CD14-positive monocyte (primary cell): Measurements from ENCODE around the gene QTRT2. TPM values are rescaled to one million over a fixed set of nuclear protein-coding genes. Genes with fewer than 3 reads are reported as not detected.

Experiments used
- DNase-seq, 3 donors: peaks; one replicate each; pipeline ENCODE4 v3.0.0-alpha.2; 2011 to 2022
- H2AFZ ChIP-seq: 2 replicates; pipeline ENCODE4 v1.6.0; 2012; ENCODE audit warnings: mild to moderate bottlenecking, low read depth, low read length, inconsistent platforms; ENCODE audit not compliant: insufficient read depth, poor library complexity, severe bottlenecking
- H3K27ac ChIP-seq, 2 donors: 1 replicate in 1 of 2; 2 replicates in 1 of 2; pipeline ENCODE4 v1.5.1; 2012 to 2013; ENCODE audit warnings: low read length in 2 of 2, control low read depth in 1 of 2, inconsistent platforms in 1 of 2, low read depth in 1 of 2, mild to moderate bottlenecking in 1 of 2
- H3K27me3 ChIP-seq, 2 donors: one replicate each; pipeline versions ENCODE4 v1.6.0 to v1.6.1; 2011 to 2013; ENCODE audit warnings: low read length in 2 of 2; ENCODE audit not compliant: control insufficient read depth in 2 of 2, insufficient read depth in 2 of 2
- H3K36me3 ChIP-seq, 2 donors: replicated peaks in 1 of 2; 1 replicate in 1 of 2; 2 replicates in 1 of 2; pipeline versions ENCODE4 v1.5.1 to v1.6.1; 2012 to 2013; ENCODE audit warnings: low read length in 2 of 2, control low read depth in 1 of 2, inconsistent platforms in 1 of 2, mild to moderate bottlenecking in 1 of 2; ENCODE audit not compliant: insufficient read depth in 2 of 2, control insufficient read depth in 1 of 2
- H3K4me1 ChIP-seq, 2 donors: 1 replicate in 1 of 2; 2 replicates in 1 of 2; pipeline versions ENCODE4 v1.5.1 to v1.6.1; 2012 to 2013; ENCODE audit warnings: low read length in 2 of 2, control low read depth in 1 of 2, inconsistent platforms in 1 of 2, mild to moderate bottlenecking in 1 of 2, moderate library complexity in 1 of 2; ENCODE audit not compliant: insufficient read depth in 2 of 2, control insufficient read depth in 1 of 2
- H3K4me2 ChIP-seq: replicated peaks from 2 replicates; pipeline ENCODE3; 2012; ENCODE audit warnings: low read length, moderate library complexity, mild to moderate bottlenecking; ENCODE audit not compliant: poor library complexity, severe bottlenecking; ENCODE audit errors: extremely low read depth
- H3K4me3 ChIP-seq, 3 experiments: fragments of 200-600 bp in 1 of 3; sonication (generic) in 1 of 3; replicated peaks in 1 of 3; 1 replicate in 2 of 3; 2 replicates in 1 of 3; pipeline ENCODE4 v1.5.1; 2011 to 2013; ENCODE audit warnings: low read length in 3 of 3, mild to moderate bottlenecking in 3 of 3, control low read depth in 2 of 3, low read depth in 2 of 3, inconsistent platforms in 1 of 3, moderate library complexity in 1 of 3
- H3K79me2 ChIP-seq: 2 replicates; pipeline ENCODE4 v1.6.0; 2012; ENCODE audit warnings: mild to moderate bottlenecking, control low read depth, inconsistent platforms, low read length, moderate library complexity; ENCODE audit not compliant: insufficient read depth
- H3K9ac ChIP-seq: 2 replicates; pipeline ENCODE4 v1.6.0; 2017; ENCODE audit warnings: low read length, mild to moderate bottlenecking; ENCODE audit not compliant: insufficient read depth, poor library complexity, severe bottlenecking
- H3K9me3 ChIP-seq, 2 donors: replicated peaks in 1 of 2; 1 replicate in 1 of 2; 2 replicates in 1 of 2; pipeline versions ENCODE4 v1.5.1 to v1.6.1; 2012 to 2013; ENCODE audit warnings: low read length in 2 of 2, control low read depth in 1 of 2; ENCODE audit not compliant: control insufficient read depth in 1 of 2, insufficient read depth in 1 of 2
- H4K20me1 ChIP-seq: 2 replicates; pipeline ENCODE4 v1.6.0; 2012; ENCODE audit warnings: mild to moderate bottlenecking, low read length, control low read depth, moderate library complexity; ENCODE audit not compliant: insufficient read depth
- H3K27ac Mint-ChIP-seq, 7 donors: one replicate each; pipeline ENCODE4 v1.8.0; 2020; ENCODE audit warnings: mild to moderate bottlenecking in 7 of 7, mixed read lengths in 7 of 7, moderate library complexity in 6 of 7, inconsistent platforms in 2 of 7
- H3K27me3 Mint-ChIP-seq, 3 donors: one replicate each; pipeline ENCODE4 v1.8.0; 2021 to 2022; ENCODE audit warnings: low read depth in 3 of 3, mild to moderate bottlenecking in 3 of 3, mixed read lengths in 3 of 3, moderate library complexity in 3 of 3, inconsistent platforms in 1 of 3
- H3K36me3 Mint-ChIP-seq, 2 donors: one replicate each; pipeline ENCODE4 v1.8.0; 2020; ENCODE audit warnings: mixed read lengths in 2 of 2, inconsistent platforms in 1 of 2, mild to moderate bottlenecking in 1 of 2
- H3K4me1 Mint-ChIP-seq: one replicate; pipeline ENCODE4 v1.8.0; 2020; ENCODE audit warnings: mild to moderate bottlenecking, mixed read lengths
- H3K4me3 Mint-ChIP-seq, 2 donors: one replicate each; pipeline ENCODE4 v1.8.0; 2020; ENCODE audit warnings: mild to moderate bottlenecking in 2 of 2, mixed read lengths in 2 of 2, moderate library complexity in 1 of 2
- H3K9me3 Mint-ChIP-seq, 7 donors: one replicate each; pipeline ENCODE4 v1.8.0; 2020 to 2022; ENCODE audit warnings: mixed read lengths in 7 of 7, mild to moderate bottlenecking in 6 of 7, moderate library complexity in 6 of 7, inconsistent platforms in 2 of 7
- WGBS: methylation state at CpG from one replicate; pipeline ENCODE4 v1.1.5; 2013; ENCODE audit warnings: missing lambda C conversion rate; ENCODE audit not compliant: insufficient coverage; 5-methylcytosine and 5-hydroxymethylcytosine counted together
- intact Hi-C, 2 donors: fragments of 100-400 bp; cut with micrococcal nuclease; formaldehyde crosslinking; loops; one replicate each; pipeline versions ENCODE4 v1.15.0 to v1.15.1; 2023
- polyA plus RNA-seq, 3 donors: library from polyadenylated mRNA; depleted of rRNA in 1 of 3; unstranded in 2 of 3; stranded (reverse) in 1 of 3; fragments of 300-500 nt in 2 of 3; fragments of >200 nt in 1 of 3; fragmentation: Illumina TruSeq in 2 of 3; gene quantifications; 1 replicate in 2 of 3; 2 replicates in 1 of 3; pipeline ENCODE4 v1.2.3, GENCODE V29; 2012 to 2021
- TF ChIP-seq, protein P1 (sequence below): fragments of 200-600 bp; IDR thresholded peaks from one replicate; pipeline ENCODE4 v1.8.0; 2022; ENCODE audit warnings: antibody characterized with exemption, mild to moderate bottlenecking

The QTRT2 gene
- polyA plus RNA-seq, 3 donors, result 14.5 to 16.7 (median 15.9) TPM

DNA sequence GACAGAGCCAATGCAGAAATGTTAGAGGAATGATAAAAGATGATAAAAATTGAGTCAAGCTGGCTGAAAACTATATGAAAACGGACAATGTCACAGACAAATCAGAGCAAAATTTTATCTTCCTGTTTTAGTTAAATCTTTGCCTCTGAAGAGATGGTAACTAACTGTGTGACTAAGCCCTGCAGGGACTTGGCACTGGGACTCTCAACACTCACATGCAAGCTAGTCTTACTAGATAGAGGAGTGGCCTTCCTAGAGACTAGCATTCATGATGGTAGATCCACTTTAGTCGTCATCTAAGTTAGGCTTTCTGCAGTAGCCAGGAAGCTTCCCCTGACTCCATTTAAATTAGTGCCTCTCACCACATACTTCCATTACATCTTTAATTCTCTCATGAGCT is 4.3 kb upstream of the QTRT2 start:
- Mint-ChIP-seq H3K4me3 (no peak overlapping the region), H3K4me1 (peaks cover 8% of the 10 kb centered on the region), H3K36me3 (no peaks in the 10 kb centered on the region), H3K27me3 (peaks cover 0 to 2% (median 0%) of the 10 kb centered on the region in 3 donors), H3K27ac (no peak overlapping the region), H3K9me3 (peaks cover 0 to 2% (median 0%) of the 10 kb centered on the region in 7 donors)
- Histone ChIP-seq H3K9ac (no peak overlapping the region), H3K27ac (no peak overlapping the region), H2AFZ (no peak overlapping the region), H3K79me2 (peaks cover 7% of the 10 kb centered on the region), H3K9me3 (no peaks in the 10 kb centered on the region), H3K27me3 (no peaks in the 10 kb centered on the region), H3K36me3 (no peaks in the 10 kb centered on the region), H3K4me1 (peaks cover 6 to 10% of the 10 kb centered on the region in 2 donors), H3K4me3 (no peak overlapping the region), H3K4me2 (no peak overlapping the region), H4K20me1 (no peaks in the 10 kb centered on the region)
- TF ChIP-seq, protein P1, sequence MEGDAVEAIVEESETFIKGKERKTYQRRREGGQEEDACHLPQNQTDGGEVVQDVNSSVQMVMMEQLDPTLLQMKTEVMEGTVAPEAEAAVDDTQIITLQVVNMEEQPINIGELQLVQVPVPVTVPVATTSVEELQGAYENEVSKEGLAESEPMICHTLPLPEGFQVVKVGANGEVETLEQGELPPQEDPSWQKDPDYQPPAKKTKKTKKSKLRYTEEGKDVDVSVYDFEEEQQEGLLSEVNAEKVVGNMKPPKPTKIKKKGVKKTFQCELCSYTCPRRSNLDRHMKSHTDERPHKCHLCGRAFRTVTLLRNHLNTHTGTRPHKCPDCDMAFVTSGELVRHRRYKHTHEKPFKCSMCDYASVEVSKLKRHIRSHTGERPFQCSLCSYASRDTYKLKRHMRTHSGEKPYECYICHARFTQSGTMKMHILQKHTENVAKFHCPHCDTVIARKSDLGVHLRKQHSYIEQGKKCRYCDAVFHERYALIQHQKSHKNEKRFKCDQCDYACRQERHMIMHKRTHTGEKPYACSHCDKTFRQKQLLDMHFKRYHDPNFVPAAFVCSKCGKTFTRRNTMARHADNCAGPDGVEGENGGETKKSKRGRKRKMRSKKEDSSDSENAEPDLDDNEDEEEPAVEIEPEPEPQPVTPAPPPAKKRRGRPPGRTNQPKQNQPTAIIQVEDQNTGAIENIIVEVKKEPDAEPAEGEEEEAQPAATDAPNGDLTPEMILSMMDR, result no peak
- intact Hi-C loops, result loop anchor here (10.0 kb wide), 2 partner anchors 217 to 1093 kb away; partner anchors contain the start of genes GRAMD1C (in 1 of the 2) and ZBTB20 (in 1 of the 2)
- 100% methylated on average over 1 of the region's 2 CpGs for WGBS
- DNase-seq, result no peak

DNA sequence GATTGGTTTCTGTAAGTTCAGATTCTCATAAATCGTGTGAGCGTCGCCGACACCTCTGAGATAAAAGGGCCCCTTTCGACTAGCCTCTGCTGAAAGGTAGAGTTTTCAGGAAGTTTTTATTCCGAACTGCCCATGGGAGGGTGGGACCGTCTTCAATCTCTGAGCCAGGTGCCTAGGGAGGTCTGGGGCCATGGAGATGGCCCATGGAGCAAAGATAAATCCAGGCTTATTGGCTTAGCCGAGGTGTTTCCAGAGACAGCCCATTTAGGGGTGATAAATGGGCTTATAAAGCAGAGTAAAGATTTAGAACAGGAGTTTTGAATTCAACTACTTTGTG is 442 bp downstream of the QTRT2 start:
- Histone ChIP-seq H4K20me1 (peaks cover 28% of the 10 kb centered on the region), H3K9me3 (no peaks in the 10 kb centered on the region), H3K4me2 (peak overlapping the region; percentile 75), H3K36me3 (peaks cover 4 to 12% of the 10 kb centered on the region in 2 donors), H3K9ac (peak overlapping the region; percentile 84), H2AFZ (peak overlapping the region; percentile 91), H3K79me2 (peaks cover 55% of the 10 kb centered on the region), H3K4me1 (peaks cover 37 to 46% of the 10 kb centered on the region in 2 donors), H3K27ac (peak overlapping the region; percentile 70 to 97), H3K27me3 (no peaks in the 10 kb centered on the region), H3K4me3 (peak overlapping the region; percentile 89 to 96 (median 93))
- Mint-ChIP-seq H3K4me3 (peak overlapping the region; percentile 91 to 99), H3K27ac (peak overlapping the region; percentile 97 to 99 (median 98)), H3K9me3 (peaks cover 0 to 2% (median 0%) of the 10 kb centered on the region in 7 donors), H3K27me3 (peaks cover 0 to 2% (median 0%) of the 10 kb centered on the region in 3 donors), H3K36me3 (peaks cover 9 to 18% of the 10 kb centered on the region in 2 donors), H3K4me1 (peaks cover 46% of the 10 kb centered on the region)
- DNase-seq, result no peak
- WGBS, result 0% methylated on average over 4 of the region's 8 CpGs
- intact Hi-C loops, result loop anchor here (10.0 kb wide), 2 partner anchors 222 to 1088 kb away; partner anchors contain the start of genes GRAMD1C (in 1 of the 2) and ZBTB20 (in 1 of the 2)
- TF ChIP-seq, protein P1, result no peak
